Thoracic aorta (tissue), 2 donors: ENCODE measurements around the gene TIMM8A. TPM values are rescaled to one million over a fixed set of nuclear protein-coding genes. Genes with fewer than 3 reads are reported as not detected.
"Not testable (repeated sequence)": the region's sequence is repeated elsewhere in the genome, so short reads cannot be mapped to it uniquely, and the experiment has no call there.

Experiments used
- ATAC-seq: fragments of 150-250 bp; one replicate; pipeline ENCODE4 v1.8.0; 2017; ENCODE audit warnings: low read depth; ENCODE audit not compliant: insufficient number of reproducible peaks, low FRiP score
- DNase-seq: peaks from one replicate; pipeline ENCODE4 v3.0.0-alpha.2; 2020; ENCODE audit warnings: low spot score
- H3K27ac ChIP-seq, 2 donors: fragments of 200-600 bp; sonication (generic); 1 replicate in 1 of 2; 2 replicates in 1 of 2; pipeline ENCODE4 v1.5.1; 2016; ENCODE audit warnings: mild to moderate bottlenecking in 2 of 2, moderate library complexity in 2 of 2
- H3K27me3 ChIP-seq: fragments of 200-600 bp; sonication (generic); replicated peaks from 2 replicates; pipeline ENCODE4 v1.6.0; 2016; ENCODE audit warnings: mild to moderate bottlenecking; ENCODE audit not compliant: insufficient read depth
- H3K36me3 ChIP-seq: fragments of 200-600 bp; sonication (generic); one replicate; pipeline ENCODE4 v1.5.1; 2016
- H3K4me1 ChIP-seq, 2 donors: fragments of 200-600 bp; sonication (generic); 1 replicate in 1 of 2; 2 replicates in 1 of 2; pipeline versions ENCODE4 v1.5.1 to v1.6.0; 2016; ENCODE audit warnings: low read depth in 2 of 2, mild to moderate bottlenecking in 1 of 2; ENCODE audit not compliant: control insufficient read depth in 1 of 2
- H3K4me3 ChIP-seq: fragments of 200-600 bp; sonication (generic); 2 replicates; pipeline ENCODE4 v1.5.1; 2016; ENCODE audit warnings: mild to moderate bottlenecking
- H3K9me3 ChIP-seq: fragments of 200-600 bp; sonication (generic); 2 replicates; pipeline ENCODE4 v1.5.1; 2016
- CTCF ChIP-seq: fragments of 200-600 bp; sonication (generic); IDR thresholded peaks from one replicate; pipeline ENCODE4 v1.5.1; 2019; ENCODE audit warnings: antibody characterized with exemption
- total RNA-seq, 2 donors: library from RNA; depleted of rRNA; stranded (reverse); fragments of >200 nt; gene quantifications; one replicate each; pipeline versions ENCODE4 v1.1.0 to v1.2.3, GENCODE V29; 2016

TIMM8A gene
- total RNA-seq, 2 donors from 2014 or later = 1.2 to 17.1 TPM

- no peak for TF ChIP-seq CTCF
- H3K27me3 ChIP-seq = no peaks in the 10 kb centered on the region
- DNase-seq (no peak), ATAC-seq (no peak)
- no peak overlapping the region for H3K27ac ChIP-seq
- H3K4me3 ChIP-seq = no peak overlapping the region
- no peaks in the 10 kb centered on the region for H3K36me3 ChIP-seq
- H3K9me3 ChIP-seq = no peaks in the 10 kb centered on the region
- no peaks in the 10 kb centered on the region for H3K4me1 ChIP-seq
These were observed 10.7 kb downstream of the TIMM8A start for GRCh38 chrX:101337776-101338271.

- ATAC-seq, H3K9me3 ChIP-seq, H3K4me1 ChIP-seq, H3K4me3 ChIP-seq, H3K36me3 ChIP-seq, DNase-seq, H3K27me3 ChIP-seq, H3K27ac ChIP-seq: not testable (repeated sequence)
These were observed 14.2 kb downstream of the TIMM8A start for GRCh38 chrX:101334310-101334709.

GRCh38 chrX:101326600-101326999 lies 21.9 kb downstream of the TIMM8A start:
- DNase-seq, H3K4me3 ChIP-seq, H3K4me1 ChIP-seq, H3K36me3 ChIP-seq, ATAC-seq, H3K27ac ChIP-seq, H3K9me3 ChIP-seq, H3K27me3 ChIP-seq: not testable (repeated sequence)

- no peak for TF ChIP-seq CTCF
- H3K9me3 ChIP-seq = no peaks in the 10 kb centered on the region
- ATAC-seq (no peak), DNase-seq (no peak)
- no peaks in the 10 kb centered on the region for H3K4me1 ChIP-seq
- no peak overlapping the region for H3K27ac ChIP-seq
- no peaks in the 10 kb centered on the region for H3K36me3 ChIP-seq
- H3K4me3 ChIP-seq = no peak overlapping the region
- no peaks in the 10 kb centered on the region for H3K27me3 ChIP-seq
These were observed 44.8 kb downstream of the TIMM8A start for GRCh38 chrX:101303790-101304189.

Other genes starting within 250 kb of the TIMM8A start
- under 1 TPM; 0.14 to 0.99 TPM for gene DRP2, start 129.0 kb downstream of the TIMM8A start, total RNA-seq
- gene TAF7L, start 57.4 kb downstream of the TIMM8A start, total RNA-seq = not detected
- gene BTK, start 37.4 kb upstream of the TIMM8A start, total RNA-seq = 1 to 10 TPM; 7.7 to 9.5 TPM
- gene RPL36A, start 42.3 kb upstream of the TIMM8A start, total RNA-seq = 1,000 to 10,000 TPM in 1 of 2 donors, 100 to 1,000 TPM in 1; 353 to 1,578 TPM
- gene GLA, start 59.2 kb upstream of the TIMM8A start, total RNA-seq = 10 to 100 TPM; 17.6 to 23.2 TPM
- gene HNRNPH2, start 59.5 kb upstream of the TIMM8A start, total RNA-seq = 10 to 100 TPM; 24.9 to 45.6 TPM
- gene ARMCX4, start 136.7 kb upstream of the TIMM8A start, total RNA-seq = 10 to 100 TPM; 13.4 to 19.3 TPM
- gene ARMCX1, start 201.8 kb upstream of the TIMM8A start, total RNA-seq = 10 to 100 TPM; 29.1 to 30.1 TPM